Stimulated activated naive CD4-positive, alpha-beta T cell treated with Interleukin-2 at 50 U/mL for 16 hours (primary cell): Measurements from ENCODE around the gene MOV10.
A peak's percentile ranks its signal among the peaks of the same experiment; 100 is the strongest.

Experiments
- DNase-seq: peaks from one replicate; lab custom pipeline; 2025; lab: John Stamatoyannopoulos, UW

Gene MOV10

DNA sequence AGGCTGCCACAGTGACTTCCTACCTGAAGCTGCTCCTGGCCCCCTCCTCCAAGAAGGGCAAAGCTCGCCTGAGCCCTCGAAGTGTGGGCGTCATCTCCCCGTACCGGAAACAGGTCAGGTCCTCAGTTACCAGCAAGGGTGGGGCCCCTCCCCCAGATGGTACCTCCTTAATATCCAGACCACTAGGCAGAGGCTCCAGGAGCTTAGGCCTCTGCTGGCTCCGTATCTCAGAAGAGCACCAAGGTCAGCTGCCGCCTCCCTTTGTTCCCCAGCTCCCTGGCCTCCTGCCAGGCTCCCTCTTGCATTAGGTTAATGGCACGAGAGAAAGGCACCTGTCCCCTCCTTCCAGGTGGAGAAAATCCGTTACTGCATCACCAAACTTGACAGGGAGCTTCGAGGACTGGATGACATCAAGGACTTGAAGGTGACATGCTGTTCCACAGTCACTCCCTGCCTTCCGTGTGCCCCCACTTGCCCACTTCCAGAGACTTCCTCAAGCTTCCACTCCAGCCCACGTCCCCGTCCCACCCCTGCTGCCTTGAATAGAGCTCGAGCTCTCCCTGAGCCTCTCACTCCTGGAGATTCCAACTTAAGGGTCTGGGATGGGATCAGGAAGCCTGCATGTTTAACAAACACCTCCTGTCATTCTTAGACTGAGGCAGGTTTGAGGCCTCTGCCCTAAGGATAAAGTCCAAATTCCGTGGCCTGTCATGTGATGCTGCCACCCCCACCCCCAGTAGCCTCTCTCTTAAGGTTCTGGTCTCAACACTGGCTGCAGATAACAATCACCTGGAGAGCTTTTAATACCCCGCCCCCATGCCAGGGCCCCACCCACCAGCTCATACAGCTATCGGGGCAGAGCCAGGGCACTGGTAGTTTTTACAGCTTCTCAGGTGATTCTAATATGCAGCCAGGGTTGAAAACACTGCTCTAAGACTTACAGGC is 24.2 kb downstream of the MOV10 start:
- no peak for DNase-seq

GRCh38 chr1:112699425-112700144 is 25.1 kb downstream of the MOV10 start:
- DNase-seq: no peak

GRCh38 chr1:112700290-112701226 is 26.1 kb downstream of the MOV10 start:
- peak; percentile 36 for DNase-seq

DNA sequence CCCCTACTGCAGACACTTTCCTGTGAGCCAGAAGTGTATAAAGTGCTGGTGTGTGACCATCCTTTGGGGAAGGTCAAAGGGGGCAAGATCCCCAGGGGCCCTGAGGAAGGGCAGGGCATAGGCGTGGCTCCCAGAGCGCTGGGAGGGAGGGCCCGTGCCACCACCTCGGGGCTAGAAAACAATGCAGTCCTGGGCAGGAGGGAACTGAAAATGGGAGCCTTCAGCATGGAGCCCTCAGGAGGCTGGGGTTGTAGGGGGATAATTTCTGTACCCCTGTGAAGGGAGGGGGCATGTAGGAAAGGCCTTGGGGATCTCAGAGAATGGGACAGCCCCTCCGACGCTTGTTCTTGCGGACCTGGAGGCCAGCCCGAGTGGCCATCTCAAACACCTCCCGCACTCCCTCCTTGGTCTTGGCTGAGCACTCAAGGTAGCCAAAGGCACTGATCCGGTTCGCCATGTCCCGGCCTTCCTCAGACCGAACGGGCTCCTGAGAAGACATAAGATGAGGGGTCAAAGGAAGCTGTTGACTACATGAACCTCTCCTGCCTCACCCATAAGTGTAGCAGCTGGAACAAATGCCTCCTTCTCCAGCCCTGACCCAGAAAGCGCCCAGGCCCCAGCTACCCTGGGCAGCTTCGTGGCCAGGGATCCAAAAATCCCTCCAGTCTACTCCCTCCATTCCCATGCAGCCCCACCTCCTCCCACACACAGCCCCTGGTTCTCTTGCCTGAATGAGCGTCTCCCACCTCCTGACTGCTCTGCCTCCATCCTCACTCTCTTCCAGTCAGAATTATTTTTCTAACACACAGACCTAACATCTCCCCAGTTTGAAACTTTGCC is 27.0 kb downstream of the MOV10 start:
- no peak for DNase-seq

DNA sequence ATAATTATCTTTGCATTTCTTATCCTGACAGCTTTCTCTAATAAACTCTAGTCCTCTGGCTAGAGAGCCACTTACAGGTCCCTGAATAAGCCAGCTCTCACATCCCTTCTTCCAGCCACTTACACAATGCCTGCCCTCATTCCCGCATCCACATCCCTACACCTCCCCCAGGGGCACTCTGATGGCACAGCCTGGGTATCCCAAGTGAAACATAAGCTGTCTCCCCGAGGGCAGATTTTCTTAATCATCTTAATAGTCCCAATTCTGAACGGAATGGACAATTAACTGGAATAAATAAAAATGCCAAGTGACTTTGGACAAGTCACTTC is 27.6 kb downstream of the MOV10 start:
- no peak for DNase-seq

DNA sequence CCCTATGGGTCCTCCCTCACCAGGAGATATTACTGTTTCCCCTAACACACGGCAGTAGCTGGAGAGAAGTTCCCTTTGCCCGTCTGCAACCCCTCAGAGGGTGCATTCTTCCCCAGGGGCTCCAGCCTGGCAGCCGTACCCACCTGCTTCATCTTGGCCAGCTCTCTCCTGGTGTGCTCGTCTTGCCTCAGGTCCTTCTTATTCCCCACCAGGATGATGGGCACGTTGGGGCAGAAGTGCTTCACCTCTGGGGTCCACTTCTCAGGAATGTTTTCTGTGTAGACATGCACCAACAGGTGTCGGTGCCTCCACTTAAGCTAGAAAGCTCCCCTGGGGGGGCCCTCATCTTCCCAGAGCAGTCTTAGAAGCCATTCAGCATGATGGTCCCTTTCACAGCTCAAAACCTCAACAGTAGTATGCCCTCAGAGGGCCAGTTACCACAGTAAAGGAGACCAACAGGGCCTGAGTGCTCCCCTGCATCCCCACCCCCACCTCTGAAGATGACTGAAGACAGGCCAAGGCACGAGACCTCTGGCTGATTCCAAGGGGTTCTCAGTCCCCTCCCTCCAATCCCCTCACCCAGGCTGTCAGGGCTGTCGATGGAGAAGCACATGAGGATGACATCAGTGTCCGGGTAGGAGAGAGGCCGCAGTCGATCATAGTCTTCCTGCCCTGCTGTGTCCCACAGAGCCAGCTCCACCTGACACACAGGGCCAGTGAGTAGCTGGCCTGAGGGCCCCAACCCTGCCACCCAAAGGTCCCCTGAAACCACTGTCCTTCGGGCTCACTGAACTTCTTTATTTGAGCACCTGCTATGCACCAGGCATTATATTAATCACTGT is 28.2 kb downstream of the MOV10 start:
- DNase-seq: no peak

DNA sequence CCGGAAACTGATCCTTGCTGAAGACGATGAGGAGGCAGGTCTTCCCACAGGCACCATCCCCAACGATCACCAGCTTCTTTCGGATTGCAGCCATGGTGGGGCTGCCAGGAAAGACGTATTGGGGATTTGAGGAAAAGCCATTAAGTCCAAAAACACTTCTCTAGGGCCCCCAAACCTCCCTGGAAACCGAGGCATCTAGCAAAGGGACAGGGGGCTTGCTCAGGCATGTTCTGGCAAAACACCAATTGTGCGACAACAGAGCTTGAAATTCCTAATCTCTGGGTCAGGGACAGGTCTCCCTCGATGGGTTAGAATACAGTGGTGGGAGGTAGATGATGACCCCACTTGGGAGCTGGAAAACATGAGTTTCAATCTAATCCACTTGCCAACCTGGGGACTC is 29.2 kb downstream of the MOV10 start:
- DNase-seq: no peak

GRCh38 chr1:112704391-112704933 is 30.0 kb downstream of the MOV10 start:
- no peak for DNase-seq

- DNase-seq: no peak
Measured at GRCh38 chr1:112704934-112705627, 30.6 kb downstream of the MOV10 start.

GRCh38 chr1:112706505-112707220 is 32.2 kb downstream of the MOV10 start, which contains the start of gene RHOC:
TSS of gene RHOC (minus strand) at chr1:112707127. CDS start at chr1:112703799, 3,328 bp downstream.
- DNase-seq: peak; percentile 20

DNA sequence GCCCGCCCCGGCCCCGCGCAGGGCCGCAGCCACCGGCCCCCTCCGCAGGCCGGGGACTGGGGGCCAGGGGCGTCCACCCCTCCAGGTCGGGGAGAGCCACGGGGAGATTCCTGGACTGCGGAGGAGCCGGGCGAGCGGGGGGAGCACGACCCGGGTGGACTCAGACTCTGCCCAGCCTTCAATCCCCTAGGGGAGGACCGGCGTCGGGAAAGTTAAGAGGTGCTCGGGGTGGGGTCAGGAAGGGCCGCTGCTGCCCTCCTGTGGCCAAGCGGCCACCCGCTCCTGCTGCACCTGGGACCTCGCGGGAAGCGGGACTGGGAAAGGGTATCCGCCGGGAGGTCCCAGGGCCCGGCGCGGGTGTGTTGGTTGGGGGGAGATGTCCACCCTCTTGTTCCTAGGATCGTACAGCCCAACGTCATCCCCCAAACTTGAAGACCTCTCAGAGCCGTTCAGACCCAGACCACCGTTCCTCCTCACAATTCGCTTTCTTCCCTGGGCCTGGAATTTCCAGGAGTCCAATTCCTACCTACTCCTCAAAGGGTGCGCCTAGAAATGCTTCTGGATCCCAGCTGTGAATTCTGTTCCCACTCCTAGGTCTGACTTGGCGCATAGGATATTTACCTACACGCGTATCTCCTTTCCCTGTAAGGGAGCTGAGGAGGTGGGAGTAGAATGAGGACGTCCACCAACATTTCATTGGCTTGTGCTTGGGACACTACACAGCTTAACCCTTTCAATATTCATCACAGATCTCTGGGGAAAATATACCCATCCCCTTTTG is 33.0 kb downstream of the MOV10 start:
- DNase-seq: peak; percentile 46

GRCh38 chr1:112708002-112708448 is 33.6 kb downstream of the MOV10 start:
- DNase-seq: no peak

- DNase-seq: no peak
Measured at GRCh38 chr1:112708489-112708888, 34.0 kb downstream of the MOV10 start.

GRCh38 chr1:112710159-112710558 is 35.7 kb downstream of the MOV10 start:
- no peak for DNase-seq

DNA sequence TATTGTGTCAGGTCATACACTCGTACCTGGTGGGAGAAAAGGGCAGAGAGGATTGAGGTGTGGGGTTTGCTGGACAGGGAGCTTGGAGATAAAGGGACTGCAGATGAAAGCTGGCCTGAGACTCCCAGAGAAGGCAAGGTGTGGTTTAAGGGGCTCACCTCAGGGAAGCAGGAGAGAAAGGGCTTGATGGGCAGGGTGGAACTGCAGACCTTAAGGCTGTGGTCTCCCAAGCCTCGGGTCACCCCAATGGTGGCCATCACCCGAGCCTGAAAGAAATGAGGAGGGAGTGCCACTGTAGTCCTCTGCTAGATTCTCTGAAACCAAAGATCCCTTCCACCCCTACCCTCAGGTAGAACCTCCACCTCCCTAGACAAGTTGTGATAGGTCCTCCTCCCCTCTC is 36.1 kb downstream of the MOV10 start:
- DNase-seq: no peak

GRCh38 chr1:112711041-112711440 is 36.6 kb downstream of the MOV10 start:
- DNase-seq: no peak

DNA sequence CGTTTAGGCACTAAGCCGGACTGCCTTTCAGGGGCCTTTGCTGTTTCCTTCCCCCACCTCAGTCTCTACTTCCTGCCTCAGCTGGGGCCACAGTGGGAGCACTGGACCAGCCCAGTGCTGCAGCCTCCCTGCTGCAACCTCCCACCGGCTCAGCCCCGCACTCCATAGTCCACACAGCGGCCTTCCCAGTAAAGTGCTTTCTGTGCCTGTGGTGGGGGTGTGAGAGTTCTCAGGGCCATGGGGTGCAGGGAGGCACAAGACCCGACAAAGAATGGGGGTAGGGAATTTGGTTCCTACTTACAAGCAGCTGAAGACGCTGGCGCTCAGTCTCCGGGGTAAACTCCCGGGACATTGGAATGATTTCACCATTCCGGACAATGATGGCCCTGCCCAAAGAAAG is 37.2 kb downstream of the MOV10 start:
- no peak for DNase-seq

DNA sequence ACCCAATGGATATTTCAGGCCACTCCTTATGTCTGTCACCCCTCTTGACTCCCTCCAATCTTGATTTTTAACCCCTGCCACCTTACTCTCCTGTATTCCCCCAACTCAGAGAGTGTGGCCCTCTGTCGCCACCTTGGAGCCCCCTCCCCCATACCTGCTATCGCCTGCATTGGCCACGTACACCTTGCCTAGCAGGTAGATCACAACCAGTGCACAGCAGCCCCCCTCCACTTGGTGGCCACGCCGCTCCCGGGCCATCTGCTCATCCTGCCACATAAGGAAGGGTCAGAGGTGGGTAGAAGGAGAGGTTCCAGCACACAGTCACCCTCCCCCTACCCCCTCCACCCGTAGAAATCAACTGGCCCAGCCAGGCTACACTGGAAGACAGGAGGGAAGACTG is 37.7 kb downstream of the MOV10 start:
- DNase-seq: no peak
